Activated naive CD8-positive, alpha-beta T cell (primary cell): ENCODE data around the gene NFYC.

Experiments used
- H3K27ac Mint-ChIP-seq: one replicate; pipeline ENCODE4 v1.8.0; 2021; ENCODE audit warnings: mixed read lengths
- H3K27me3 Mint-ChIP-seq: one replicate; pipeline ENCODE4 v1.8.0; 2021; ENCODE audit warnings: mixed read lengths
- H3K36me3 Mint-ChIP-seq: one replicate; pipeline ENCODE4 v1.8.0; 2021; ENCODE audit warnings: mixed read lengths
- H3K4me1 Mint-ChIP-seq: one replicate; pipeline ENCODE4 v1.8.0; 2021; ENCODE audit warnings: low read depth, mixed read lengths
- H3K4me3 Mint-ChIP-seq: one replicate; pipeline ENCODE4 v1.8.0; 2021; ENCODE audit warnings: mild to moderate bottlenecking, mixed read lengths
- H3K9me3 Mint-ChIP-seq: one replicate; pipeline ENCODE4 v1.8.0; 2021; ENCODE audit warnings: low read depth, mixed read lengths

The NFYC gene

DNA sequence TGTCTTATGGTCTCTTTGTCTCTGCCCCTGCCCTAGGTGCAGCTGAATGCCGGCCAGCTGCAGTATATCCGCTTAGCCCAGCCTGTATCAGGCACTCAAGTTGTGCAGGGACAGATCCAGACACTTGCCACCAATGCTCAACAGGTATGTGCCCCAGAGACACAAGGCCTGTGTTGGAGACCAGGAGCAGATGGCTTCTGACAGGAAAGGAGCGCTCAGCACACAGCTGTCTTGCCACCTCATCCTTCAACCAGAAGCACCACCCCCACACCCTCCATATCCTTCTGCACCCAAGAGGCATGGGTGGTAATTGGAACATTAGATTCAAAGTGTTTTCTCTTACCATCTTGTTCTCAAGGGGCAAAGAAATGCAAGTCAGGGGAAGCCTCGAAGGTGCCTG is 75.1 kb downstream of the NFYC start:
- Mint-ChIP-seq H3K4me1 (peaks cover 40% of the 10 kb centered on the region), H3K27me3 (no peaks in the 10 kb centered on the region), H3K4me3 (no peak overlapping the region), H3K27ac (no peak overlapping the region), H3K36me3 (peaks cover 6% of the 10 kb centered on the region), H3K9me3 (no peaks in the 10 kb centered on the region)

DNA sequence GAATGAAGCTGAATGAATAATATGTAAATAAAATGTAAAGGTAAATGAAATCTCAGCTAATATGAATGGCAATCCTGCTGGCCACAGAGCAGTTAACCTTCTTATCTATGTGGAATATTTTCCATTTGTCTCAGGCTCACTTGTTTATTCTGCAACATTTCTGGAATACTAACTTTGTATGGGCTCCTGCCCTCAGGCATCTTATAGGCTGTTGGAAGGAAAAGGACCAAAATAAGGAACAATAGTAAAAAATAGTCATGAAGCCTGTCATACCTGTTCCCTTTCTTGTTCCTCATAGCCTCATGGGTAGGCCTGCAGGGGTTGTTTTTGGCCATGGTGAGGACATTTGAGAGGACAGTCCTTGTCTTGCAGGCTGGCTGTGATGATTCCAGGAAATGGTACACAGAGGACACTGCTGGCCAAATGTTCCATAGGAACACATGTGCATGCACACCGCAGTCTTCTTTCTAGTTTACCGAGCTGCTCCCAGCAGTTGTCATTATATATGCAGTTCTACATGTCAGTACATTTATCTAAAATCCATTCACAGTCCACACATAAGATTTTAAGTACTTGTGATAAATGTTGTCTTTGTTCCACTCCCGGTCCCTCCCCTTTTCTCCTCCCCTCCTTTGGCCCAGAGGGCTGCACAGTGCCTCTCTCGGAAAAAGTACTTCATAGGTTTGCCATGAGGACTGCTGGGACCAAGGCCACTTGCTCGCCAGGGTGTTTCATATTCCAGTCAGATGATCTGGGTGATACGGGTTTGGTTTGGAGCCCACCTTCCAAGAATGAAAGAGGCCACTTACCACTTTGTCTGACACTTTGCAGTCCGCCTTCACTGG is 76.9 kb downstream of the NFYC start:
- H3K27ac Mint-ChIP-seq = no peak overlapping the region
- H3K27me3 Mint-ChIP-seq = no peaks in the 10 kb centered on the region
- H3K4me1 Mint-ChIP-seq = peaks cover 26% of the 10 kb centered on the region
- no peak overlapping the region for H3K4me3 Mint-ChIP-seq
- no peaks in the 10 kb centered on the region for H3K9me3 Mint-ChIP-seq
- H3K36me3 Mint-ChIP-seq = peaks cover 2% of the 10 kb centered on the region

- no peaks in the 10 kb centered on the region for H3K9me3 Mint-ChIP-seq
- H3K4me1 Mint-ChIP-seq = peaks cover 14% of the 10 kb centered on the region
- peaks cover 2% of the 10 kb centered on the region for H3K36me3 Mint-ChIP-seq
- no peaks in the 10 kb centered on the region for H3K27me3 Mint-ChIP-seq
- H3K4me3 Mint-ChIP-seq = no peak overlapping the region
- H3K27ac Mint-ChIP-seq = peak overlapping the region; percentile 68
Observed at GRCh38 chr1:40769815-40770214, 78.3 kb downstream of the NFYC start.

DNA sequence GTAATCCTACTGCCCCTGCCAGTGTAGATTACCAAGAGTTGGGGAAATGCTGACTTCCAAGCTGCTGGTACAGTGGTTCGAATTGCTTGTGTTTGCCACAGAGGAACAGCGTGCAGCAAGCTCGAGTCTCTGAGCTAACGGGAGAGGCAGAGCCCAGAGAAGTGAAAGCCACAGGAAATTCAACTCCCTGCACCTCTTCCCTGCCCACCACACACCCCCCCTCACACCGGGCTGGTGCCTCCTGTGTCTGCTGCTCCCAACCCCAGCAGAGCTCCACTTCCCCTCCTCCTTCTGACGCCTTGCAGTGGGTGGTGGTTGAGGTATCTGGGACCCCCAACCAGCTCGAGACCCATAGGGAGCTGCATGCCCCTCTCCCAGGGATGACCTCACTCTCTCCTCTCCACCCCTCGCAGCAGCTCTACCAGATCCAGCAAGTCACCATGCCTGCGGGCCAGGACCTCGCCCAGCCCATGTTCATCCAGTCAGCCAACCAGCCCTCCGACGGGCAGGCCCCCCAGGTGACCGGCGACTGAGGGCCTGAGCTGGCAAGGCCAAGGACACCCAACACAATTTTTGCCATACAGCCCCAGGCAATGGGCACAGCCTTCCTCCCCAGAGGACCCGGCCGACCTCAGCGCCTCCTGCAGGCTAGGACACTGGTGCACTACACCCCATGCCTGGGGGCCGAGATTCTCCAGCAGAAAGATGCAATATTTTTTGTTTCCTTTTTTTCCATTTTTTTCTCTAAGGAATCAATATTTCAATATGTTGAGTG is 79.0 kb downstream of the NFYC start:
- Mint-ChIP-seq H3K27ac (peak overlapping the region; percentile 68), H3K4me3 (no peak overlapping the region), H3K9me3 (no peaks in the 10 kb centered on the region), H3K4me1 (peaks cover 10% of the 10 kb centered on the region), H3K27me3 (no peaks in the 10 kb centered on the region), H3K36me3 (peaks cover 2% of the 10 kb centered on the region)

DNA sequence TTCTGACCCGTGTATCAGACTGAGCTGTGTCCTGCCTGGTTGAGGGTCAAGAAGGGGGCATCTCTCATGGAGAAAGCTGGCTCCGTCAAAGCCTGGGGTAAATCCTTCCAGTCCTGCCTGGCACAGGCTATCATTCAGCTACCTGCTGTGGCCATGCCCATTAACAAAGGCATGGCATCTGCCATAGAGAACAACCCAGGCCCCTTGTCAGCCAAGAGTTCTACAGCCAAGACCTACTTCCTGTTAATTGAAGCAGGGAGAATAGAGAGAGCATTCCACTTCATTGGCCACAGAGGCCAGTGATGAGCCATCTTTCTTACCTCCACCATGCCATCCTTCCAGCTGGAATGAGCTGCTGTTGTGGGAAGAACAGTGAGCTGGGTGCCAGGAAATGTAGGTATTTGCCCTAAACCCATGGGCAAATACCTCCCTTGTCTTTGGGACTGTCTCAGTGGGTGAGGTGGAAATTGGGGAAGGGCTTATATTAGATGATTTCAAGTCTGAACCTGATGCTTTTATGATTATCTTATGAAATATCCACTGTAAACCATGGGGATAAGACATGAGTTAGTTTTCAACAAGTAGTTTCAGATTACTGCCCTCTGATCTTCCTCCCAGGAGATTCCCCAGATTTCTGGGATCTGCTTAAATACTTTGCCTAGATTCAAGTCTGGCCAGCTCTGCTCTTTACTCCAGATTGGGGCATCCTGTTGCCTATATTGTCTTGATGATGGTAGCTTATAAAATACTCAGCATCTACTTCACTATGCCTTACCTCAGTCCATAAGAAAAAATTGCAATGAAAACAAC is 80.8 kb downstream of the NFYC start:
- Mint-ChIP-seq H3K4me3 (no peak overlapping the region), H3K36me3 (peaks cover 16% of the 10 kb centered on the region), H3K27ac (peak overlapping the region; percentile 7), H3K4me1 (peaks cover 10% of the 10 kb centered on the region), H3K27me3 (no peaks in the 10 kb centered on the region), H3K9me3 (no peaks in the 10 kb centered on the region)

GRCh38 chr1:40773748-40774265 is 82.3 kb downstream of the NFYC start:
- Mint-ChIP-seq H3K36me3 (peaks cover 21% of the 10 kb centered on the region), H3K9me3 (no peaks in the 10 kb centered on the region), H3K4me1 (peaks cover 10% of the 10 kb centered on the region), H3K27me3 (no peaks in the 10 kb centered on the region), H3K4me3 (no peak overlapping the region), H3K27ac (no peak overlapping the region)

GRCh38 chr1:40774266-40774998 is 82.9 kb downstream of the NFYC start:
- H3K4me1 Mint-ChIP-seq = peaks cover 7% of the 10 kb centered on the region
- H3K36me3 Mint-ChIP-seq = peaks cover 21% of the 10 kb centered on the region
- H3K9me3 Mint-ChIP-seq = no peaks in the 10 kb centered on the region
- no peaks in the 10 kb centered on the region for H3K27me3 Mint-ChIP-seq
- H3K4me3 Mint-ChIP-seq = no peak overlapping the region
- no peak overlapping the region for H3K27ac Mint-ChIP-seq

GRCh38 chr1:40776236-40777072 is 85.0 kb downstream of the NFYC start:
- Mint-ChIP-seq H3K4me1 (peaks cover 2% of the 10 kb centered on the region), H3K4me3 (no peak overlapping the region), H3K9me3 (no peaks in the 10 kb centered on the region), H3K27ac (no peak overlapping the region), H3K36me3 (peaks cover 19% of the 10 kb centered on the region), H3K27me3 (no peaks in the 10 kb centered on the region)

GRCh38 chr1:40777224-40777970 is 85.9 kb downstream of the NFYC start:
- Mint-ChIP-seq H3K4me3 (no peak overlapping the region), H3K36me3 (peaks cover 19% of the 10 kb centered on the region), H3K27me3 (peaks cover 2% of the 10 kb centered on the region), H3K27ac (no peak overlapping the region), H3K9me3 (no peaks in the 10 kb centered on the region), H3K4me1 (peaks cover 2% of the 10 kb centered on the region)

GRCh38 chr1:40780678-40781607 is 89.4 kb downstream of the NFYC start:
- Mint-ChIP-seq H3K36me3 (peaks cover 19% of the 10 kb centered on the region), H3K4me3 (no peak overlapping the region), H3K27ac (peak overlapping the region; percentile 58), H3K27me3 (peaks cover 6% of the 10 kb centered on the region), H3K9me3 (no peaks in the 10 kb centered on the region), H3K4me1 (peaks cover 7% of the 10 kb centered on the region)

DNA sequence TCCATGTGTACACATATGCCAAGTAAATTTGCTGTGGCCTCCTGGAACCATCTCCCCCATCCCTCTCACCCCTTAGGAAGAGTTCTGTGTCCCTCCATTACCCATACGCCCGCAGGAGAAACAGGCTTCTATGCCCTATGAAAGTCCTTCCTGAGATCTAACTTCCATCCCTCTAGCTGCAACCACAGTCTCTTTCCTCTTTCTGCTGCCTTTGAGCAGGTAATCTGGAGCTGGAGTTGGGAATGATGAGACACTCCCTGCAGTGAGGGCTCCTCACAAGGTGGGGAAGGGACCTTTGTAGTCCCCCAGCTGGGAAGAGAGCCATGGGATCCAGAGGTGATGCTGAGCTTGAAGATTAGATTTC is 90.1 kb downstream of the NFYC start:
- Mint-ChIP-seq H3K4me1 (peaks cover 9% of the 10 kb centered on the region), H3K27ac (no peak overlapping the region), H3K4me3 (no peak overlapping the region), H3K9me3 (no peaks in the 10 kb centered on the region), H3K27me3 (peaks cover 6% of the 10 kb centered on the region), H3K36me3 (peaks cover 13% of the 10 kb centered on the region)

DNA sequence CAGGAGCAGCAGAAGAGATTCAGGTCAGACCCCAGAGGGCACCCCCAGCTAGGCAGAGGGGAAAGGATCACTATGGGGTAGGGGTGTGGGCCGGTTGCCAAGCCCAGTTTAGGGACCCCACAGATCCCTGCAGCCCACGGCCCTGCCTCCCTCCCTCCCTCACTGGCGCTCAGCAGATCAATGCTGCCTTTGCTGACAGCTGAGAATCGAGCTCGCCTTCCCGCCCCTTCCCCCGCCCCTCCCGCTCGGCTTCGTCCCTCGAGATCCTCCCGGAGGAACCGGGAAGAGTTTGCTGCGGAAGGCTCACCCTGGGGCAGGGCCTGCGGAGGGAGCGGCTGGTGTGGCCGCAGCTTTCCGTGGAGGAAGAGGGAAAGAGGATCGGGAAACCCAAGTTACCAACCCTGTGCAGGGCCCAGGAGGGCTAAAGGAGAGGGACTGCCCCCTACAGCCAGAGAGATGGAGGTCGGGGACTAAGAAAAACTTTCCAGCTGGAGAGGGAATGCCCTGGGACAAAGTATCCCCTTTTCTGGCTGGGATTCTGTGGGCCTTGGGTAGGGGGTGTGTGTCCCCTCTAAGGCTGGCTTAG is 91.0 kb downstream of the NFYC start:
- Mint-ChIP-seq H3K27me3 (peaks cover 6% of the 10 kb centered on the region), H3K9me3 (no peaks in the 10 kb centered on the region), H3K36me3 (peaks cover 4% of the 10 kb centered on the region), H3K4me1 (peaks cover 9% of the 10 kb centered on the region), H3K4me3 (peak overlapping the region; percentile 87), H3K27ac (no peak overlapping the region)
